GM23248 (cell line): ENCODE data around the gene PPP1R26. TPM values are rescaled to one million over a fixed set of nuclear protein-coding genes. Genes with fewer than 3 reads are reported as not detected.

Source experiments
- DNase-seq: peaks from one replicate; pipeline ENCODE4 v3.0.0-alpha.2; 2015
- H2AFZ ChIP-seq: fragments of 200-600 bp; sonication (generic); 2 replicates; pipeline ENCODE4 v1.6.1; 2016; ENCODE audit warnings: antibody characterized with exemption
- H3F3A ChIP-seq: fragments of 200-600 bp; sonication (generic); 2 replicates; pipeline ENCODE4 v1.6.1; 2016; ENCODE audit warnings: mild to moderate bottlenecking, antibody characterized with exemption, mixed run types; ENCODE audit not compliant: insufficient read depth
- H3K27ac ChIP-seq: fragments of 200-600 bp; sonication (generic); 2 replicates; pipeline ENCODE4 v1.5.1; 2016; ENCODE audit warnings: mild to moderate bottlenecking
- H3K27me3 ChIP-seq: fragments of 200-600 bp; sonication (generic); replicated peaks from 2 replicates; pipeline ENCODE4 v1.6.1; 2016; ENCODE audit warnings: mild to moderate bottlenecking; ENCODE audit not compliant: insufficient read depth
- H3K36me3 ChIP-seq: fragments of 200-600 bp; sonication (generic); 2 replicates; pipeline ENCODE4 v1.6.1; 2016; ENCODE audit warnings: low read depth, mild to moderate bottlenecking
- H3K4me1 ChIP-seq: fragments of 200-600 bp; sonication (generic); 2 replicates; pipeline ENCODE4 v1.6.1; 2016; ENCODE audit warnings: mild to moderate bottlenecking; ENCODE audit not compliant: insufficient read depth
- H3K4me2 ChIP-seq: fragments of 200-600 bp; sonication (generic); one replicate; pipeline ENCODE4 v1.6.1; 2016; ENCODE audit warnings: mild to moderate bottlenecking; ENCODE audit not compliant: unreplicated experiment
- H3K4me3 ChIP-seq: fragments of 200-600 bp; sonication (generic); 2 replicates; pipeline ENCODE4 v1.5.1; 2016; ENCODE audit warnings: mild to moderate bottlenecking
- H3K79me2 ChIP-seq: fragments of 200-600 bp; sonication (generic); 2 replicates; pipeline ENCODE4 v1.6.1; 2016; ENCODE audit warnings: mild to moderate bottlenecking; ENCODE audit not compliant: insufficient read depth
- H3K9ac ChIP-seq: fragments of 200-600 bp; sonication (generic); 2 replicates; pipeline ENCODE4 v1.6.1; 2016; ENCODE audit warnings: mild to moderate bottlenecking
- H3K9me2 ChIP-seq: fragments of 200-600 bp; sonication (generic); 2 replicates; pipeline ENCODE4 v1.6.1; 2016; ENCODE audit warnings: mixed run types, mild to moderate bottlenecking, moderate library complexity; ENCODE audit not compliant: insufficient read depth
- H3K9me3 ChIP-seq: fragments of 200-600 bp; sonication (generic); one replicate; pipeline ENCODE4 v1.6.1; 2017; ENCODE audit warnings: low read depth
- H4K20me1 ChIP-seq: fragments of 200-600 bp; sonication (generic); 2 replicates; pipeline ENCODE4 v1.6.0; 2016; ENCODE audit not compliant: insufficient read depth
- EZH2 ChIP-seq: fragments of 200-600 bp; sonication (generic); IDR thresholded peaks from 2 replicates; pipeline ENCODE4 v1.6.1; 2018; ENCODE audit warnings: antibody characterized with exemption, mild to moderate bottlenecking; ENCODE audit not compliant: insufficient read depth, poor library complexity, severe bottlenecking
- EZH2phosphoT487 ChIP-seq: fragments of 200-600 bp; sonication (generic); IDR thresholded peaks from 2 replicates; pipeline ENCODE4 v1.6.1; 2018; ENCODE audit warnings: antibody characterized with exemption, moderate library complexity, mild to moderate bottlenecking, low read depth; ENCODE audit not compliant: insufficient read depth
- WGBS, 2 experiments: methylation state at CpG; one replicate each; pipeline ENCODE4 v1.1.6; 2015 to 2017; ENCODE audit warnings: low lambda C conversion rate in 2 of 2, low coverage in 1 of 2; ENCODE audit errors: missing lambda C conversion rate in 2 of 2; 5-methylcytosine and 5-hydroxymethylcytosine counted together
- in situ Hi-C: fragments of 300-500 bp; cut with MboI; formaldehyde crosslinking; loops from 2 replicates; pipeline ENCODE4 v1.15.0; 2020
- polyA plus RNA-seq: library from polyadenylated mRNA; unstranded; fragments of >200 nt; fragmentation: Nextera tagmentation; extraction: Ambion mirVana; gene quantifications from 2 replicates; pipeline ENCODE4 v1.2.1, GENCODE V29; 2016
- total RNA-seq: library from RNA; depleted of rRNA; stranded (reverse); fragments of >200 nt; shearing (Covaris generic); gene quantifications from 2 replicates; pipeline ENCODE4 v1.2.3, GENCODE V29; 2014

PPP1R26 gene
- total and polyA plus RNA-seq, 2 experiments from 2014 or later, result 2.2 to 13.4 TPM

DNA sequence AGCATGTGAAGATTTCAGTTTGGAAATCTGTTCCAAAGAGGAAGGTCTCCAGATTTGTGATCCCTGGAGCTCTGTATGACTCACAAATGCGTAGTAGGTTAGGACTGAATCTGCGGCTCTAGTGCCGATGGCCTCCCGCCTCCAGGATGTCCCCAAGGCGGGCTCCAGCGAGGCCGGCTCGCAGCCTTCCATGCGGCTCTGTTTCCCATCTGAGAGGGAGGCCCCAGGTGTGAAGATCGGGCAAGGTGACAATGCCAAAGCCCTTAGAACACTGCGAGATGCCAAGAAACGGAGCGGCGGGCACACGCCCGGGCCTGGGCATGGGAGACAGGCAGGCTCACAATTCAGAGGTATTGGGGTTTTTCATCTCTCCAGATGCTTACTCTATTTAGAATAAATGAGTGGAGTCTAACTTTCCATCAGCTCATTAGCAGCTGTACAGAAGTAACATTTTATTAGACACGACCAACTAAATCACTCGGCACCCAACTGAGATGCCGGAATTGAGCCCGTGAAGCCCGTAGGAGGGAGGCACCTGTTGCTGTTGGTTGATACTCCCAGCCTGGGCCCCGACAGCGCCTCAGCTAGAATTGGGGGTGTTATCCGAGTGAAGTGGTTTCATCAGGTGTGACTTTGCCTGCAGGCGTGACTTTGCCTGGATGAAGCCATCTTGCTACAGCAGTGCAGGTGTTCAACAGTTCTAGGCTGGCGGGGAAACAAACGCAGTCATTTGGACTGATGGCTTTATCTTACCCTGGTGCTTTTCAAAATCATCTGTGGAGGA lies 13.5 kb downstream of the PPP1R26 start:
- no peak overlapping the region for H2AFZ ChIP-seq
- no peak overlapping the region for H3K27ac ChIP-seq

DNA sequence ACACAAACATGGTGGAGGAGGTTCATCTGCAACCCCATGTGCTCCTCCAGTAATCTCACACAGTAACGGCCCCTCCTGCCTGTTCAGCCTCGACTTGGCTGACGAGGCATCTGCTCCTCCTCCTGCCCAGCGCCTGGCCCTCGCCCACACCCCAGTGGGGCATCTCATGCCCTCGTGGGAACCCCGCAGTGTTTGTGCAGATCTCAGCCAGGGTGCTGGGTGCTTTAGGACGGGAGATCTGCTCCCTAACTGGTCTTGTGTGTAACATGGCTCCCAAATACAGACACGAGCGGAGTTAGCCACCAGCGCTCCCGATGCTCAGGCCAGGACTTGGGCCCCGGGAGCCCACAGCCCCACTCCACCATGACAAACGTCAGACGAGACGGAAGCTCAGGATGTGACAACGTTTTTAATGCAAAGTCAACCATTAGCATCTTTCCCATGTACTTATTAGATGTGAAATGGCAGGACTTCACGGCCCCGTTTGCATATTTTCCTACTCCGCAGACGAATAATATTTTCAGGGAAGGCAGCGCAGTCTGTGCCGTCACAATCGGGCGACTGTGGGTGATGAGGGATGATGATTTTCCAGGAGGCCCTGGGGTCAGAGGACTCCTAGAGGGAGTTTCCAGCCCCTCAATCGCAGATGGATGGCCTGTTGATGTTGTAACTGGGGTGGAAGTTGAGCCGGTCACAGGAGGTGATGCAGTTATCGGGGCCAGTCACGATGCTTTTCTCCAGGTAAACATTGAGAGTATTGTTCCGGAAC lies 15.4 kb downstream of the PPP1R26 start:
- Histone ChIP-seq H3K36me3 (no peaks in the 10 kb centered on the region), H3K79me2 (no peaks in the 10 kb centered on the region), H2AFZ (no peak overlapping the region), H3K9me3 (no peaks in the 10 kb centered on the region), H3K4me2 (no peak overlapping the region), H3K27ac (no peak overlapping the region), H4K20me1 (no peaks in the 10 kb centered on the region), H3K4me3 (no peak overlapping the region), H3K27me3 (no peaks in the 10 kb centered on the region), H3K9ac (no peak overlapping the region), H3F3A (no peaks in the 10 kb centered on the region), H3K4me1 (no peaks in the 10 kb centered on the region), H3K9me2 (no peaks in the 10 kb centered on the region)
- no peak for TF ChIP-seq EZH2
- no peak for TF ChIP-seq EZH2phosphoT487
- DNase-seq, result no peak
- 86 to 87% methylated on average over 30 of the region's 30 CpGs for WGBS, 2 experiments
- in situ Hi-C loops, result no loop called here

More for the DNA sequence above, 13.5 kb downstream of the PPP1R26 start:
- no peaks in the 10 kb centered on the region for H3K27me3 ChIP-seq
- no peak overlapping the region for H3K4me2 ChIP-seq
- H3K9me3 ChIP-seq, result no peaks in the 10 kb centered on the region
- no peak overlapping the region for H3K4me3 ChIP-seq
- in situ Hi-C loops, result no loop called here
- H3K36me3 ChIP-seq, result no peaks in the 10 kb centered on the region
- no peak for TF ChIP-seq EZH2phosphoT487
- no peak for DNase-seq
- no peaks in the 10 kb centered on the region for H3K4me1 ChIP-seq
- no peaks in the 10 kb centered on the region for H4K20me1 ChIP-seq
- no peaks in the 10 kb centered on the region for H3K9me2 ChIP-seq
- no peaks in the 10 kb centered on the region for H3F3A ChIP-seq
- 85% methylated on average over 27 of the region's 27 CpGs for WGBS, 2 experiments
- no peaks in the 10 kb centered on the region for H3K79me2 ChIP-seq
- no peak overlapping the region for H3K9ac ChIP-seq

DNA sequence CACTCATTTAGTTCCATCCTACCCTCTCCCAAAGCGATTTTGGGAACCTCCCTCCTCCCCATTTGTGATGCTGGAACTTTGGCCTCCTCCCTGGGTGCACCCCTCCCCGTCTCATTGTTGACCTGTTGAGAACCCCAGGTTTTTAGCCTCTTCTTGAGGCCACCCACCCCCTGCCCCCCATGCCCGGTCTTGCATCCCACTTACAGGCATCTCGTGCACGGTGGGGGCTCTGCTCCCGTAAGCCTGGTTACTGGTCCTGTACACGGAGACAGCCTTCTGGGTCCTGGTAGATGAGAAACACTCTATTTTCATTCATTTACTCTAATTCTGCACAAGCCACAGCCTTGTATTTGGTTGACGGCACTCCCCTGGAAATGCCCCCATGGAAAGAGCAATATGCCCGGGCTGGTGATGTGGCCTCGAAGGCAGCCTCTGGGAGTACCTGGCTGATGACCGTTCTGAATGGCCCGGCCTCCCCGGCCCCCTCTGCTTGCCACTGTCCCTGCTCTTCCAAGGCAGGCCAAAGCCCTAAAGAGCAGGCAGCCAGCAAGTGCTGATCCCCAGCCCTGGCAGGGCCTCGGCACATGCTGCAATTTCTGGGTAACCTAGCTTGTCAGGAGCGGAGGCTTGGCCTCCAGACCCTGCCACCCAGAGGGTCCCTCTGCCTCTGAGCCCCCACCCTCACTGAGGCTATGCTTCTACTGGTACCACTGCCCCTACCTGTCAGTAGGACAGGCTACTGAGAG lies 19.0 kb downstream of the PPP1R26 start:
- H3K4me1 ChIP-seq, result peaks cover 4% of the 10 kb centered on the region; the same call in 1 of the 2 replicates
- no peak overlapping the region for H3K9ac ChIP-seq
- no peak overlapping the region for H3K4me3 ChIP-seq
- no peak overlapping the region for H3K4me2 ChIP-seq
- no peaks in the 10 kb centered on the region for H3K36me3 ChIP-seq
- no peaks in the 10 kb centered on the region for H3K9me3 ChIP-seq
- no peaks in the 10 kb centered on the region for H4K20me1 ChIP-seq
- H3K9me2 ChIP-seq, result no peaks in the 10 kb centered on the region
- in situ Hi-C loops, result no loop called here
- WGBS, 2 experiments, result 87 to 90% methylated on average over 15 of the region's 15 CpGs
- no peak for TF ChIP-seq EZH2
- no peak for TF ChIP-seq EZH2phosphoT487
- DNase-seq, result no peak
- peaks cover 16% of the 10 kb centered on the region for H3K79me2 ChIP-seq
- no peak overlapping the region for H3K27ac ChIP-seq
- H2AFZ ChIP-seq, result no peak overlapping the region
- H3F3A ChIP-seq, result no peaks in the 10 kb centered on the region
- no peaks in the 10 kb centered on the region for H3K27me3 ChIP-seq

DNA sequence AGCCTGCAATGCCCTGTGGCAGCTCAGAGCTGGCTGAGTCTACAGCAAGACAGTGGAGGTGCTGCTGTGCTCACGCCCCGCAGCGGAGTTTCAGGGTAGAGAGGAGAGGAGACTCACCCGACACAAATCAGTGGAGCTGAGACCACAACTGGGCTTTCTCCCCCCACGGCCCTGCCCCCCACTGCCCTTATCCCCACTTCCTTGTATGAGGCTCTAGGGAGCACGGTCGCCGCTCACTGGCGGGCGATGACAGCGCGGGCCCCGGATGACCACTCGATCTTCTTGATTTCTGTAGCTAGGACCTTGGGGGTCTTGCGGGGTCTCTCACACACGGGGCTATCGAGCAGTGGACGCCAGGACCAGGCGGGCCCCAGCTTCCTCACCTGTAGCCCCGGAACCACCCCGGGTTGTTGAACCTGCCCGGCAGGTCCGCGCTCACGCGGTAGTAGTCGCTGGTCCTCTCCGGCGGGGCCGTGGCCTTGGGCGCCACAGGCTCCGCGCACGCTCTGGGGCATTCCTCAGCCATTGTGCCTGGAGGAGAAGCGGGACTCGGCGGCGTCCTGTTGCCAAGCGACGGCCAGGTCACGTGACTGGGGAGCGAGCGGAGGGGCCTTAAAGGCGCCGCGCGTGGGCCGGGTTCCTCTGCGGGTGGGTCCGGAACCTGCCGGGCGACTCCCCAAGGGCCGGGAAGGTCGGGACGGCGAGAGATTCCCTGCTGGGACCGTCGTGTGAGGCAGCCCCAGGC lies 19.9 kb downstream of the PPP1R26 start:
- Histone ChIP-seq H4K20me1 (no peaks in the 10 kb centered on the region), H3K9me3 (no peaks in the 10 kb centered on the region), H3F3A (no peaks in the 10 kb centered on the region), H3K79me2 (peaks cover 16% of the 10 kb centered on the region), H3K9me2 (no peaks in the 10 kb centered on the region), H3K9ac (peak overlapping the region; percentile 91), H3K4me2 (peak overlapping the region; percentile 92), H3K27ac (0 out of 2 replicates have a peak overlapping the region, but pooled peaks have one; percentile 6), H3K4me1 (peaks cover 4% of the 10 kb centered on the region; the same call in 1 of the 2 replicates), H3K4me3 (peak overlapping the region; percentile 96), H3K27me3 (no peaks in the 10 kb centered on the region), H2AFZ (peak overlapping the region; percentile 96), H3K36me3 (no peaks in the 10 kb centered on the region)
- WGBS, 2 experiments, result 3 to 5% methylated on average over 57 to 58 of the region's 58 CpGs
- TF ChIP-seq EZH2 (no peak), EZH2phosphoT487 (no peak)
- peak; percentile 94 for DNase-seq
- in situ Hi-C loops, result no loop called here
